PC-3 (cell line): ENCODE data around the gene CARD10.

ENCODE experiments used
- EZH2 ChIP-seq: fragments of 300-600 bp; sonication (generic); IDR thresholded peaks from one replicate; pipeline ENCODE4 v1.6.1; 2017; ENCODE audit warnings: antibody characterized with exemption, mild to moderate bottlenecking, low read length; ENCODE audit not compliant: unreplicated experiment
- TF ChIP-seq, protein P1 (sequence below): fragments of 300-600 bp; sonication (generic); conservative IDR thresholded peaks from 2 replicates; pipeline ENCODE4 v1.5.1; 2017; ENCODE audit warnings: antibody characterized with exemption, low read depth, mild to moderate bottlenecking, low read length

DNA sequence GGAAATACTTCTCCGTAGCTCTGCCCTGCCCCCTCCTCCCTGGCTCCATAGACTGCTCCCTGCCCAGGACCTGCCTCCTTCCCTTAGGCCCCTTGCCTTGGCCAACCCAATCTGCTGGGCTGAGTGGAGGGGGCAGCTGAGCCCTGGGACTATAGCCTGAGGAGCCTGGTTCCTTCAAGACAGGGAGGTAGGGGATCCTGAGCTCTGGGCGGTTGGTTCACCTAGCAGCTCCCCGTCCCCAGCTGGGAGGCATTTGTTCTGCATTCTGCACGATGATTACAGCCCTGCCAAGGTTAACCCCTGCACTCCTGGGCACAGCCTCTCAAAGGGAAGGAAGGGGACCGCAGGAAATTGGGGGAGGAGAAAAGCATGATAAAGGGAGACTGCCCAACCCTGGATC, 37.5 kb upstream of the CARD10 start:
- TF ChIP-seq, protein P1, sequence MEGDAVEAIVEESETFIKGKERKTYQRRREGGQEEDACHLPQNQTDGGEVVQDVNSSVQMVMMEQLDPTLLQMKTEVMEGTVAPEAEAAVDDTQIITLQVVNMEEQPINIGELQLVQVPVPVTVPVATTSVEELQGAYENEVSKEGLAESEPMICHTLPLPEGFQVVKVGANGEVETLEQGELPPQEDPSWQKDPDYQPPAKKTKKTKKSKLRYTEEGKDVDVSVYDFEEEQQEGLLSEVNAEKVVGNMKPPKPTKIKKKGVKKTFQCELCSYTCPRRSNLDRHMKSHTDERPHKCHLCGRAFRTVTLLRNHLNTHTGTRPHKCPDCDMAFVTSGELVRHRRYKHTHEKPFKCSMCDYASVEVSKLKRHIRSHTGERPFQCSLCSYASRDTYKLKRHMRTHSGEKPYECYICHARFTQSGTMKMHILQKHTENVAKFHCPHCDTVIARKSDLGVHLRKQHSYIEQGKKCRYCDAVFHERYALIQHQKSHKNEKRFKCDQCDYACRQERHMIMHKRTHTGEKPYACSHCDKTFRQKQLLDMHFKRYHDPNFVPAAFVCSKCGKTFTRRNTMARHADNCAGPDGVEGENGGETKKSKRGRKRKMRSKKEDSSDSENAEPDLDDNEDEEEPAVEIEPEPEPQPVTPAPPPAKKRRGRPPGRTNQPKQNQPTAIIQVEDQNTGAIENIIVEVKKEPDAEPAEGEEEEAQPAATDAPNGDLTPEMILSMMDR, result no peak
- TF ChIP-seq EZH2, result no peak
